GM21526 (cell line): ENCODE results near the gene DNER.
"Not testable (repeated sequence)": the region's sequence is repeated elsewhere in the genome, so short reads cannot be mapped to it uniquely, and the experiment has no call there.

Experiments used
- ATAC-seq: cut with Tn5 transposase; IDR thresholded peaks from one replicate; pipeline ENCODE4 v1.9.1; 2021; ENCODE audit warnings: moderate library complexity; ENCODE audit not compliant: unreplicated experiment, low FRiP score

The DNER gene

GRCh38 chr2:229412686-229413085 is 301.7 kb downstream of the DNER start:
- no peak for ATAC-seq

DNA sequence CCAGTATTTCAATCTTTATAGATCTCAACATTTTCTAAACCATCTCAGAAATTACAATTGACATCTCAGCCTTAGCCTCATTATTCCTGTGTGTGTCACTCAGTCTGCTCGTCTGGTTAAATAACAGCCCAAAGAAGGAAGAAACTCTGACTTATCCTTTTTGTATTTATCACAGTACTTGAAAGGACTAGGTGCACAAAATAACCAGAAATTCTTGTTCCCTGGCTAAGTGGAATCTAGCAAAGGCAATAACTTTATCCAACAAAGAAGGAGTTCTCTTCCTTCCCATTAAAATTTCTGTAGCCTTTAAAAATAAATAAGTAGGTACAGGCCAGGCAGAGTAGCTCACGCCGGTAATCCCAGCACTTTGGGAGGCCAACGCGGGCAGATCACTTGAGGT is 303.4 kb downstream of the DNER start:
- ATAC-seq: no peak

DNA sequence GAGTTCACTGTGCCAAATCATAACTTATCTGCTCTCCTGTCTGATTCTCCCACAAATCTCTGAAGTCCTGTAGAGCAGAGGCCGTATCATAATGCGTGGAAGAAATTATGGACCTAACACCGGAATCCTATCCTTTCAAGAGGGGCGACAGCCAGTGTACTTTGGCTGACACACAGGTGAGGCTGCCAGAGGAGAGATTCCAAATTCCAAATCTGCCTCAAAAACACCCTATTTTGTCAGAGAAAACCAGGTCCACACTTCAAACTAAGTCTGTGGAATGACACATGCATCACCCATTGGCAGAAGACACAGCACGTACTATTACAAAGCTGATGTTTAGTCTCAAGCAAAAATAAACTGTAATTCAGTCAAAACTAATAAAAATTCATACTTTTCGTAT is 304.1 kb downstream of the DNER start:
- ATAC-seq: no peak

- no peak for ATAC-seq
Observed at GRCh38 chr2:229409751-229410181, 304.6 kb downstream of the DNER start.

DNA sequence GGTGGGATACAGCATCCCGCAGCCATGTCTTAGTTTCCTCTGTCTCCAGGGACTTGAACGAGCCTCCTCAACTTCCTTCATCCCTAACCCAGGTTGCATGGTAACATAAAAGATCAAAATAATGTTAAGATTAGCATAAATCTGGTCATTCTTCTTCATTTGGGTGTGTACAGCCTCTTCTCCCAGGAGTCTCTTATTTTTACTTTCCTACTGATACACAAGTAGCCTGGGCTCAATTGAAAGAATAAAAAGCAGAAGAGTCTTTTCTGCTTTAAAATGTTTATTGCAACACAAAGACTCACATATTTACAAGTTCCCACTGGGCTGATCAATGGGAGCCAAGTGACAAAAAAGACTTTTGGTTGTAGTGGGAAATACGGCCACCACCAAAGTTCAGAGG is 305.4 kb downstream of the DNER start:
- no peak for ATAC-seq

DNA sequence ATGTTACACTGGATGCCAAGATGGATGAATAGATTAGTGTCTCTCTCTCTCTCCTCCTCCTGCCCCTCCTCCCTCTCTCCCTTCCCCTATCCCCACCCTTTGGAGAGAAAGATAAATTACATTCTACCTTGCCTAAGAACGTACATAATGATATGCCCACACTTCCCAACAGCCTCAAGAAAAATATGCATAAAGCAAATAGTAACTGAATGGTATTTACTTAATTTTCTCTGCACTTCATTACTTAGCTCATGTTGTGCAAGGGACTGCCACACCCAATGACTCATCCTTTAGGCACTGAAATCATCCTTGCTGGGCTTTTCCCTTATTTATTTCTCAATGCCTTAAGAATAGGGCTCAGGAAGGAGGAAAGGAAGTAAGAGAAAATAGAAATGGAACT is 306.0 kb downstream of the DNER start:
- no peak for ATAC-seq

GRCh38 chr2:229407170-229407569 is 307.2 kb downstream of the DNER start:
- no peak for ATAC-seq

- ATAC-seq: no peak
Observed at GRCh38 chr2:229405796-229406195, 308.6 kb downstream of the DNER start.

DNA sequence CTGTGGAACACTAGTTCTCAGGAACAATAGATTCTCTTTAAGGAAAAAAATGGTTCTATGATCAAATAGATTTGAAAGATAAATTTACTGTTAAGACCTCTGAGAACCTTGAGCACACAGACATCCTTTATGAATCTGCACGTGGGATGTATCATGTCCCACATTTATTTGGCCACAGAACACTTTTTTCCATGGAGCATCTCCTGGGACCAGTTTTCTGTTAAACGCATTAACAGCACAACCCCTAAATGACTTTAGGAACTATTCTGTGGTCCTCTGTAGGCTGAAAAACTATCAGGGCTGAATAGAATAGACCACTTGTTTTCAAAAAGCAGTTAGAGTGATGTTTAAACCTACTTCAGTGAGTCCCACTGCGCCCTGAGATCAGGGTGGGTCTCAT is 311.1 kb downstream of the DNER start:
- no peak for ATAC-seq

DNA sequence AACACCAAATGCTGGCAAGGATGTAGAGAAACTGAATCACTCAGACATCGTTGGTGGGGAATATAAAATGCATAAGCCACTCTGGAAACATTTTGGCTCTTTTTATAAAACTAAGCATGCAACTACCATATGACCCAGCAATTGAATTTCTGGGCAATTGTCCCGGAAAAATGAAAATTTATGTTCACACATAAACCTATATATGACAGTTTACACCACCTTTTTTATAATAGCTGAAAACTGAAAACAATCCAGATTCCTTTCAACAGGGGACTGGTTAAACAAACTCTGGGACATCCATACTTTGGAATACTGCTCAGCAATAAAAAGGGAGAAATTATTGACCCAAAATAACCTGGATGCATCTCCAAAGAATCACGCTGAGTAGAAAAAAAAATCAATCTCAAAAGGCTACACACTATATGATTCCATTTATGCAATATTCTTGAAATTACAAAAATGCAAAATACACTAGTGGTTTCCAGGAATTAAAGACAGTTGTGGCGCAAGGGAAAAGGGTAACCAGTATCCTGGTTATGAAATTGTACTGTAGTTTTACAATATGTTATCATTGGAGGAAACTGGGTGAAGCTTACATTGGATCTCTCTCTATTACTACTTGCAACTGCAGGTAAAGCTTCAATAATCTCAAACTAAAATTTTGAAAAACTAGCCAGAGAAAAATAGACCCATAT is 313.0 kb downstream of the DNER start:
- ATAC-seq: no peak

DNA sequence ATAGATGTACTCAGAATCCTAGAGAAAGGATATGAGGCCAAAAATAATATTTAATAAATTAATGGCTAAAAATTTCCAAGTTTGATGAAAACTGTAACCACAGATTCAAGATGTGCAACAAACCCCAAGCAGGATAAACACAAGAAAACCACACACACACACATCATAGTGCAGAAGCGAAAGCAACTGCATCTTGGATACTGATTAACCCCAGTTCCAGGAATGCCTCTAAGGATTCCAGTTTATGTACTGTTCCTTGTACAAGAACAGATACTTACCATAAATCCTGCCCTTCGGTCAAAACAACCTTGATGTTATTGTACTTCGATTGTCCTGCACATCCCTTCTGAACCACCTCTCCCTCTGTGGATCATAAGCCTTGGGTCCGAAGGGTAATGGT is 320.4 kb downstream of the DNER start:
- no peak for ATAC-seq

DNA sequence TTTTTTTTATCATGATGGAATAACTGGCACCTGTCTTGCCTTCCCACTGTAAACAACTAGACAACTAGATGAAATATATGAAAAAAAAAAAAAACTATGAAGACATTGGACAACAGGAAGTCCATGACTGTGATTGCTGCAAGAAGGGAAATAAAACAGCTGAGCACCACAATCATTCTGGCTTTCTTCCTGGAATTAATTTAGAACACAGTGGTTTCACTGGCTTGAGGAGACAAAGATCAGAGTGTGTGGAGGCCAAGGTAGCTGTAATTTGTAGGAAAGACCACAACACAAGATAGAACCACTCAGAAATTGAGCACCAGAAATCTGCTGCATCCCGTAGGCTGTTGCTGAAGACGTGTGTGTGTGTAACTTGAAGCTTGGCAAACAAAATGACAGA is 322.2 kb downstream of the DNER start:
- ATAC-seq: no peak

- ATAC-seq: no peak
Observed at GRCh38 chr2:229388731-229389130, 325.6 kb downstream of the DNER start.

- no peak for ATAC-seq
Observed at GRCh38 chr2:229387866-229388265, 326.5 kb downstream of the DNER start.

DNA sequence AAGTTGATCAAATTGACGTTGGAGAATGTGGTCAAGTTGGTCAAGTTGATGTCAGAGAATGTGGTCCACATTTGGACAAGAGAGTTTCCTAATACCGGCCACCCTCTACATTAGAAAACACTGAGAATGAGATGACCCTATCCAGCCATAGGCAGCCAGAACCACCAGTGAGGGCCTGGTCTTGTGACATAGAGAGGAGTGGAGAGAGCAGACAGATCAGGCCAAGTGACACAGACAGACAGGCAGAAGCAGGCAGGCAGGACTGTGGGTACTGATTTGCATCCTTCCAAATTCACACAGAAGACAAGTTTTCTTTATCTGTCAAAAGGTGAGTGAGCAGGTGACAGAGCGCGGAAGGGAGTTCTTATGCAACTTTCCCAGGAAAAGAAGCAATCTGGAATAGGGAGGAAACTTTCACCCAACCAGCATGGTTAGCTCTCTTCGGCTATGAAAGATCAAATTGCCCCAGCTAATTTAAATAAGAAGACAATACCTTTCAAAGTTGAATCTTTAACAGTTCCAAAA is 334.2 kb downstream of the DNER start:
- ATAC-seq: no peak

DNA sequence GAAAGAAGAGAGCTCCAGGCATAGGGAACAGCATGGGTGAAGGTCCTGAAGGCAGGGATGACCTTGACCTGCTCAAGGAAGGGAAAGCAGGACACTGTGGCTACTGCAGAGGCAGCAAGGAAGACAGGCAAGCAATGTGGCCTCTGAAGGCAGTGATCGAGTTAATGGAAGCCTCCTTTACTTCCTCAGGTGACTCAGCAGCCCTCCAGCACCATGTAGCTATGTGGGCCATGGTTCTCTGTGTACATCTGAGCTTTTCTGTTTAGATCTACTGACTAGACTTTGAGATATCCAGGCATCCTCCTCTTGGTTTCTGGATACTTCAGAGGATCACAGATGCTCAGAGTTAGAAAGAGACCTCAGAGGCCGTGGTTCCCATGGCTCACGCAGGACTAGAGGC is 336.0 kb downstream of the DNER start:
- no peak for ATAC-seq

- ATAC-seq: no peak
Observed at GRCh38 chr2:229376866-229377265, 337.5 kb downstream of the DNER start.

- ATAC-seq: no peak
Observed at GRCh38 chr2:229375251-229375650, 339.1 kb downstream of the DNER start.

DNA sequence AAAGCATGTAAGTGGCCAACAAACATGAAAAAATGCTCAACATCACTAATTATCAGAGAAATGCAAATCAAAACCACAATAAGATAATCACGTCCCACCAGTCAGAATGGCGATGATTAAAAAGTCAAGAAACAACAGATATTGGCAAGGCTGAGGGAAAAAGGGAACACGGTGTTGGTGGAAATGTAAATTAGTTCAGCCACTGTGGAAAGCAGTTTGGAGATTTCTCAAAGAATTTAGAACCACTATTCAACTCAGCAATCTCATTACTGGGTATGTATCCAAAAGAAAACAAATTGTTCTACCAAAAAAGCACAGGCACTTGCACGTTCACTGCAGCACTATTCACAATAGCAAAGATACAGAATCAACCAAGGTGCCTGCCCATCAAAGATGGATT is 341.0 kb downstream of the DNER start:
- not testable (repeated sequence) for ATAC-seq

DNA sequence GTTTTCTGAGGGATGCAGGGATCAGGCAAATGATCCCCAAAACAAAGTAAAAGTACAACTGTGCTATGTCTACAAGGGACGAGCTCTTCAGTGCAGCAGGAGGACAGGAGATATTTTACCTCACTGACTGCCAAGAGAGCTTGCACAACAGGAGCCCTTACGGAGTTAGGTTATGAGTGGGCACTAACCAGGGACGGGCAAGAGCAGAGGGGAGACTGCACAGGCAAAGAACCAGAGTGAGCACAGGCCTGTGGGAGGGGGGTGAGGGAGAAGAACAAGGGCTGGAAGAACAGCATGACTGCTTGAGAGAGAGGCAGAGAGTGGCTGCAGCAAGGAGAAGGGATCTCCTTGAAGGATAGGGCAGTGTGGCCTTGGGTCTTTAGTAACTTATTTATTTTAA is 342.1 kb downstream of the DNER start:
- no peak for ATAC-seq

- ATAC-seq: no peak
Observed at GRCh38 chr2:229371086-229371485, 343.3 kb downstream of the DNER start.

DNA sequence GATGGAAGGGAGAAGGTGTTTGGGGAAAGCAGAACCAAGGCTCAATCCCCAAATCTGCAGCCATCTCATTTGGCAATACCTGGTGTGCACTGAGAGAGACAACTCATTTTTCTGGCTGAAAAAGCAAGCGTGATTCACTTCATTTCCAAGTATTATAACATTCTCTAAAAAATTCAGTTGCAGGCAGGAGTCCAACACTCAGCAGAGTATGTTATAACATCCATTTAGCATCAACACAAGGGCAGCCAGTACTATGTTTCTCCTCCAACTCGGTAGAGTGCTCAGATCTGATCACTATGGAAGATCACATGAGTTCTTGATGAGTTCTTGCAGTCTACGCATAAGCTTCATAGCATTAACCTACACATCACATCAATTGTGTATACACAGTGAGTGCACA is 343.8 kb downstream of the DNER start:
- no peak for ATAC-seq
